ENCODE data around the gene RSKR.

RSKR gene

DNA sequence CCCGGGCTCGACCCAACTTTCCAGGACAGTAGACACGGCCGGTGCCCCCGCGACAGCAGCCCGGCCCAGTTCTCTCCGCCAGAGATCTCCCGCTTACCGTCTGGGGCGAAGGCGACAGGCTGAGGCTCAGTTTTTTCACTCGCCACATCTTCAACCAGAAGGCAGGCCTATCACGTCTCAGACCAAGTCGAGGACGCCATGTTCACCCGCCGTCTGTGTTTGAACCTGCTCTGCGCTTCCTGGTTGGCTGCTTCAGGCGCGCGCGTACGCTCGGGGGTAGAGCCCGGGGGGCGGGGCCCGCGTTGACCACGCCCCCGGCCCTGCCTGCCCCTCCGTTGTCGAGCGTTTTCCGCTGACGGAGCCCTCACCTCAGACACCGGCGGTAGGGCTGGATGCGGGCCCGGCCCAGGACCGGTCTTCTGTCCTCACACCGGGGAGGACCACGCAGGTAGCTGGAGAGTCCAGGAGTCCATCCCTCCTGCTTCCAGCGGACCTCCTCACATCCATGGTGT lies 15.1 kb downstream of the RSKR start, which contains the start of gene SPAG5:
Gene SPAG5, minus strand, starts transcription at position 227 of the 512 bp plus-strand sequence. Its CDS starts 79 bp downstream, at position 148.
- TF ChIP-seq, protein P1, sequence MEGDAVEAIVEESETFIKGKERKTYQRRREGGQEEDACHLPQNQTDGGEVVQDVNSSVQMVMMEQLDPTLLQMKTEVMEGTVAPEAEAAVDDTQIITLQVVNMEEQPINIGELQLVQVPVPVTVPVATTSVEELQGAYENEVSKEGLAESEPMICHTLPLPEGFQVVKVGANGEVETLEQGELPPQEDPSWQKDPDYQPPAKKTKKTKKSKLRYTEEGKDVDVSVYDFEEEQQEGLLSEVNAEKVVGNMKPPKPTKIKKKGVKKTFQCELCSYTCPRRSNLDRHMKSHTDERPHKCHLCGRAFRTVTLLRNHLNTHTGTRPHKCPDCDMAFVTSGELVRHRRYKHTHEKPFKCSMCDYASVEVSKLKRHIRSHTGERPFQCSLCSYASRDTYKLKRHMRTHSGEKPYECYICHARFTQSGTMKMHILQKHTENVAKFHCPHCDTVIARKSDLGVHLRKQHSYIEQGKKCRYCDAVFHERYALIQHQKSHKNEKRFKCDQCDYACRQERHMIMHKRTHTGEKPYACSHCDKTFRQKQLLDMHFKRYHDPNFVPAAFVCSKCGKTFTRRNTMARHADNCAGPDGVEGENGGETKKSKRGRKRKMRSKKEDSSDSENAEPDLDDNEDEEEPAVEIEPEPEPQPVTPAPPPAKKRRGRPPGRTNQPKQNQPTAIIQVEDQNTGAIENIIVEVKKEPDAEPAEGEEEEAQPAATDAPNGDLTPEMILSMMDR (IDR thresholded peaks at IDR 0.05; ENCODE audit: borderline replicate concordance, extremely low read depth, low read length, poor library complexity, severe bottlenecking): no peak
- TF ChIP-seq EZH2 (IDR thresholded peaks at IDR 0.05; ENCODE audit: borderline replicate concordance, low read depth, low read length, severe bottlenecking): no peak
- H3K79me2 ChIP-seq (ENCODE audit: insufficient read depth, low read length): peaks cover 39% of the 10 kb centered on the region
- peak within 1 kb of the TSS; percentile 84 to 96 for H3K4me3 ChIP-seq (ENCODE audit: low read depth in 1 of 2, low read length in 2 of 2)
- ATAC-seq (ENCODE audit: insufficient read depth, low read depth) (peak; percentile 93), DNase-seq (peak; percentile 95)
- no peaks in the 10 kb centered on the region for H3K9me3 ChIP-seq (ENCODE audit: insufficient read depth, low read length, severe bottlenecking)
- H4K20me1 ChIP-seq (ENCODE audit: insufficient read depth, low read length): no peaks in the 10 kb centered on the region
- H3K9ac ChIP-seq (ENCODE audit: low read depth, low read length): peak within 1 kb of the TSS; percentile 93
- H3K27ac ChIP-seq (ENCODE audit: low read length): peak within 1 kb of the TSS; percentile 93
- peaks cover 27% of the 10 kb centered on the region for H3K36me3 ChIP-seq (ENCODE audit: insufficient read depth, low read length)
- H3K27me3 ChIP-seq (ENCODE audit: insufficient read depth, low read length, poor library complexity): no peaks in the 10 kb centered on the region
- H3K4me1 ChIP-seq (ENCODE audit: insufficient read depth, low read length): peaks cover 37% of the 10 kb centered on the region
- H2AFZ ChIP-seq (ENCODE audit: low read depth, low read length): peak within 1 kb of the TSS; percentile 97
- H3K4me2 ChIP-seq (ENCODE audit: insufficient read depth, low read length): peak within 1 kb of the TSS; percentile 78

DNA sequence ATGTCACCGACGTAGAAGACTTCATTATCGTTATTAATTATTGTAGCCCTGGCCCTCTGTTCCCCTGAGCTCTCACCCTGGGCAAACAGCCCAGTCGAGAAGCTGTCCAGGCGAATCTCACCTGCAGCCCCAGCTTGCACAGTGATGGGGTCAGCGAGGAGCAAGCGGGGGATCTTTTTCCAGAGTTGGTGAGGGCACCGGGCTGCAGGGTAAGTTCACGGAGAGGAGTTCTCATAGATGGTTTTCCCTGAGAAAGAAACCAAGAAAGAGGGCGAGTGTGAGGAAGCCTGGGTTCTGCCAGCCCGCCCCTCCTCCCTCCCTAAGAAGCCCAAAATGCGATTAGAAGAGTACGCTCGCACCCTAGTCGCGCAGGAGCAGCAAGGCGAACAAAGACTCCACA lies 15.6 kb downstream of the RSKR start:
- Histone ChIP-seq H3K4me1 (ENCODE audit: insufficient read depth, low read length) (peaks cover 37% of the 10 kb centered on the region), H4K20me1 (ENCODE audit: insufficient read depth, low read length) (no peaks in the 10 kb centered on the region), H3K4me2 (ENCODE audit: insufficient read depth, low read length) (peak overlapping the region; percentile 78), H2AFZ (ENCODE audit: low read depth, low read length) (peak overlapping the region; percentile 97), H3K4me3 (ENCODE audit: low read depth in 1 of 2, low read length in 2 of 2) (peak overlapping the region; percentile 84 to 96), H3K36me3 (ENCODE audit: insufficient read depth, low read length) (peaks cover 28% of the 10 kb centered on the region), H3K9ac (ENCODE audit: low read depth, low read length) (peak overlapping the region; percentile 93), H3K79me2 (ENCODE audit: insufficient read depth, low read length) (peaks cover 41% of the 10 kb centered on the region), H3K9me3 (ENCODE audit: insufficient read depth, low read length, severe bottlenecking) (no peaks in the 10 kb centered on the region), H3K27me3 (ENCODE audit: insufficient read depth, low read length, poor library complexity) (no peaks in the 10 kb centered on the region), H3K27ac (ENCODE audit: low read length) (peak overlapping the region; percentile 93)
- DNase-seq (no peak), ATAC-seq (ENCODE audit: insufficient read depth, low read depth) (peak; percentile 43)
- TF ChIP-seq, protein P1 (IDR thresholded peaks at IDR 0.05; ENCODE audit: borderline replicate concordance, extremely low read depth, low read length, poor library complexity, severe bottlenecking): no peak
- TF ChIP-seq EZH2 (IDR thresholded peaks at IDR 0.05; ENCODE audit: borderline replicate concordance, low read depth, low read length, severe bottlenecking): no peak

DNA sequence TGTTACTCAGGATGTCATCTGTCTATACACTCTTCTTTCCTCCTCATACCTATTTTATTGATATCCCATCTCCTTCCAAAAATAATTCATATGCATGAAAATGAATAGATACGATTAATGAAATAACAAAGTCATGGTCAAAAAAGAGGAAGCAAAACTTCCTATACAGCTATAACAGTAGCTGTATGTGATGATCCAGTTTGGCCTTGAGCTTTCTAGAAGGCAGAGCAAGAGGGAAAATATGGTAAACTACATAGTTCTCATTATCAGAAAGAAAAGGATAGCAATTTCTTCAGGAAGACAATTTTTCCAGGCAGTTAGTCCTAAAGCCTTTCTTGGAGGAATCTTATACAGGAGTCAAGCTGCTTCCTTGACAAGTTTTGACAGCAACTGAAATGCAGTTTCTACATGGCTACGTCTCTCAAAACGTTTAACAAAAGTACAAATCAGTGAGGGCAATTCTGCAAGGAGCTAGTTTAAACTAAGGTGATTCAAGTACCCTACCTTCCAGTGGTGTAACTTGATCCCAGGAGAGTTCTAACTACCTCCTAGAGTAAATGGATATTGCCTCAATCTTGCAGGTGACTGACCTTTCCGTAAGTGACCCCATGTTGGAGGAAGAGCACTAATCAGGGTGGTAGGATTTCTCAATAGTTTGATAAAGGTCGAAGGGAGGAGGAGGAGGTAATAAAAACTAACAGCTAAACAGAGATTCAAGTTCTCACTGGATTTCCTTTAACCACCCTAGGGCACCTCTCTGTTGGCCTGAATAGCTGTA lies 16.2 kb downstream of the RSKR start:
- Histone ChIP-seq H4K20me1 (ENCODE audit: insufficient read depth, low read length) (no peaks in the 10 kb centered on the region; the same call in 1 of the 2 replicates), H3K36me3 (ENCODE audit: insufficient read depth, low read length) (peaks cover 34% of the 10 kb centered on the region), H3K4me1 (ENCODE audit: insufficient read depth, low read length) (peaks cover 37% of the 10 kb centered on the region), H2AFZ (ENCODE audit: low read depth, low read length) (peak overlapping the region; percentile 97), H3K9ac (ENCODE audit: low read depth, low read length) (peak overlapping the region; percentile 93), H3K4me3 (ENCODE audit: low read depth in 1 of 2, low read length in 2 of 2) (peak overlapping the region; percentile 84 to 96), H3K27me3 (ENCODE audit: insufficient read depth, low read length, poor library complexity) (no peaks in the 10 kb centered on the region), H3K27ac (ENCODE audit: low read length) (peak overlapping the region; percentile 93), H3K9me3 (ENCODE audit: insufficient read depth, low read length, severe bottlenecking) (no peaks in the 10 kb centered on the region), H3K4me2 (ENCODE audit: insufficient read depth, low read length) (peak overlapping the region; percentile 78), H3K79me2 (ENCODE audit: insufficient read depth, low read length) (peaks cover 47% of the 10 kb centered on the region)
- TF ChIP-seq EZH2 (IDR thresholded peaks at IDR 0.05; ENCODE audit: borderline replicate concordance, low read depth, low read length, severe bottlenecking): no peak
- TF ChIP-seq, protein P1 (IDR thresholded peaks at IDR 0.05; ENCODE audit: borderline replicate concordance, extremely low read depth, low read length, poor library complexity, severe bottlenecking): no peak
- ATAC-seq (ENCODE audit: insufficient read depth, low read depth) (no peak), DNase-seq (no peak)

Data from DND-41 (cell line).